Measurements from ENCODE around the gene UNKL.
"Not testable (repeated sequence)": the region's sequence is repeated elsewhere in the genome, so short reads cannot be mapped to it uniquely, and the experiment has no call there.

The UNKL gene

GRCh38 chr16:1446296-1447080 is 32.0 kb upstream of the UNKL start:
- DNase-seq: no peak

GRCh38 chr16:1445518-1446203 is 31.2 kb upstream of the UNKL start:
- no peak for DNase-seq

DNA sequence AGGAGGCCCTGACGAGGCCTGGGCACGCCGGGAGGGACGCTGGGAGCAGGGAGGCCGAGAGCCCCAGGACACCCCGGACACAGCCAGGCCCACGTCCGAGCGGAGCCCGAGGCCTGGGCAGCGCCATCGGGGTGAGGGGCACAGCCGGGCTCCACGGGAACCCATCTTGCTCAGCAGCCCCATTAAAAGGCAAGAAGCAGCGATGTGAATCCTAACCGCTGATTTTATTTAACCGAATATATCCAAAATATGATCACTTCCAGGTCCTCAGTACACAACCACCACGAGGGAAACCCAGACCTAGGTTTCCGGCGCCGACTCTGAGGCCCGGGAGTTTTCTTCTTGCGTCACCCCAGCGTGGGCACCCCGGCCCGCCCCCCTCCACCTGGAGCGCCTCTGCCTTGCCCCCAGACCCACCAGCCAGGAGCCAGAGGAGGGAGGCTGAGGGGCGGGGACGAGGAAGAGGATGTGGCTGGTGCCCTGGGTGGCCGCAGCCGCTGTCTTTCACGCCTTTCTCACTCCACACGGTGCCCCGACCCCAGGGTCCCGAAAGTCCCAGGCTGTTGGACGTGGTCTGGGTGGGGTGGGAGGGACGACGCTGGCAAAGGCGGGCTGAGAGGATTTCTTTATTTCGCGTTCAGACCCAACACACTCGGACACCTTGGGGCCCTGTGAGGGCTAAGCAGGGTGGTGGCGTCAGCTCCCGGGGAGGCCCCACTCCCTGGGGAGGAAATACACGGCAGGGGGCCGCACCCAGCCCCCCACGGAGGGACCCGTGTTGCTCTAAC is 30.4 kb upstream of the UNKL start:
- no peak for DNase-seq

- no peak for DNase-seq
These were observed 29.7 kb upstream of the UNKL start, which contains the start of gene CCDC154 for GRCh38 chr16:1443980-1444729. Gene CCDC154 (minus strand): TSS chr16:1444556. CDS start chr16:1444322, 234 bp downstream.

DNA sequence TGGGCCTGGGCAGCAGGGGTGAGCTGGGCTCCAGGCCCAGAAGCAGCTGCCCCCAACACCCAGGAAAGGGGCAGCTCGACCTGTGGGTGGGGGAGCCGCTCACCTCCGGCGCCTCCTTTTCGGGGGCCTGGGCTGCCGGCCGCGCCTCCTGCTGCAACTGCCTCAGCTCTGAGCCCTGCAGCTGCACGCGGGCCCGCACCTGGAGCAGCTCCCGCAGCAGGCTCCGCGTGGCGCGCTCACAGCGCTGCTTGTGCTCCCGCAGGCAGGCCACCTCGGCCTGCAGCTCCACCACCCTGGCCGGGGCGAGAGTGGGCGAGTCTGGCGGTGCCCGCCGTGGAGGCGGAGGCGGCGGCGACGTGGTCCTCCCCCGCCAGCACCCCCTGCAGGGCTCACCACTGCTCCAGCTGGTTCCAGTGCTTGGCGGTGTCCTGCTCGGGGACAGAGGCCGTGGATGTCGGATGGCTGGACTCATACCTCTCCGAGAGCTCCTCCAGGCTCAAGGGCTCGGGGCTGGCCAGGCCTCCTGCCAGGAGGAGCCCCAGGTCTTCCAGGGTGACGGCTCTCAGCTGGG is 29.0 kb upstream of the UNKL start:
- no peak for DNase-seq

- DNase-seq: no peak
These were observed 28.2 kb upstream of the UNKL start for GRCh38 chr16:1442697-1443096.

- no peak for DNase-seq
These were observed 26.9 kb upstream of the UNKL start for GRCh38 chr16:1441391-1441829.

DNA sequence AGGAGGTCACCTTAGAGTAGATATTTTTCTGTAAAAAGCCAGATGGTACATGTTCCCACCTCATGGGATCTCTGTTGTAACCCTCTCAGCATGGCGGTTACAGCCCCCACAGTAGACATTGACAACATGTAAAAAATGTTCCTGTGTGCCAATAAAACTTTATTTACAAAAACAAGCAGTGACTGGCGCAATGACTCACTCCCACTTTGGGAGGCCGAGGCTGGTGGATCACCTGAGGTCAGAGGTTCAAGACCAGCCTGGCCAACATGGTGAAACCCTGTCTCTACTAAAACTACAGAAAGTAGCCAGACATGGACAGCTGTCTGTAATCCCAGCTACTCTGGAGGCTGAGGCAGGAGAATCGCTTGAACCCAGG is 25.2 kb upstream of the UNKL start:
- not testable (repeated sequence) for DNase-seq

DNA sequence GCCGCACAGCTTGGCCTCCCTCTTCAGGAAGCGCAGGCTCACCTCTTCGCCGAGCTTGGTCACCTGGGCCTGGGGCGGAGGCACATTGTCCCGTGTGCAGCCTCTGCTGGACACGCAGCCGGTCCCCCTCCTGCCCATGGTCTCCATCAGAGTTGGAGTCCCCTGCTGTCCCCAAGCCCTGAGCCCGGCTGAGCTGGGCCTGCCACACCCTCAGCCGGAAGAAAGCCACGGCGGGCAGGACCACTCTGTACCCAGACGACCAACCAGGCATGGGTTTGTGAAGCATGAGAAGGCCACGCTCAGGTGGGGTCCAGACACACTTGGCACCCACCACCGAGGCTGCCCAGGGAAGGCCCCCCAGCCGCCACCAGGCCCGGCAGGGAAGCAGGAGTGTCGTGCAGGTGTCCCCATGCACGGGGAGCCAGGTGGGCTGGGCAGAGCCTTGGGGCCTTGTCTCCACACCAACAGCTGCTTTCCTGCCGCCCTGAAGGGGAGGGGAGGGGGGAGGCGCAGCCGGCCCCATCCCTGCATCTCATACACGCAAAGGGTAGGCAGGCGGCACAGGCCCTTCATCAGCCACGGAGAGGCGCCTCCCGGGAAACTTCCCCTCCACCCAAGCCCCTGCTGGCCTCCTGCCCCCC is 24.7 kb upstream of the UNKL start:
- DNase-seq: no peak

DNA sequence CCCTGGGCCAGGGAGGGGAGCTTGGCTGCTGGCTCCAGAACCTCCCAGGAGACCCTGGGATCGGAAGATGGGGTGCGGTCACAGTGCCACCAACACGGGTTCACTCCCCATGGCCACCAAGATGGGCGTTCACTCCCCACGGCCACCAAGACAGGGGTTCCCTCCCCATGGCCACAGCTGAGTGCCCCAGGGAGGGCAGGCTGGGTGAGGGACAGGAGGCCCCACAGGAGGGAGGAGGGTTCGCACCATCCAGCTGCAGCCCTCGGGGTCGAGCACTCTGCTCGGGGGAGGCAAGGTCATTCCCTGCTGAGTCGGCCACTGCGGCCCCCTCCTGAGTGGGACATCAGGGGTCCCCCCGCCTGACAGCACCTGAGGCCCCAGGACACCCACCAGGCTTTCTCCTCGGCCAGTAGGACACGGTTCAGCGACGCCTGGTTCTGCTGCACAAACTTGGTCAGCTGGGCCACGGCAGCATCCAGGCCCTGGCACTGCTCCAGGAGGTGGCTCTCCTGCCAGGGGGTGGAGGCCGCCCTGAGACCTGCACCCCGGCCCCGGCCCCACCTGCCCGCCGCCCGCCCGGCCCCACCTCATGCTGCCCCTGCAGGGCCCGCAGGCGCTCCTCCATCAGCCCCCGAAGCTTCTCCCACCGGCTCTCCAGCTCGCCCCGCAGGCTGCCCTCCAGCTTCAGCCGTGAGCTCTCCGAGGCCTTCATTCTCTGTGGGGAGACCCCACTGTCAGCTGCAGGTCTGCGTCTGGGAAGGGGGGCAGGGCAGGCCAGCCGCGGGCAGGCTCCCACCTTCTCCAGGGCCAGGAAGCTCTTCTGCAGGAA is 23.9 kb upstream of the UNKL start:
- DNase-seq: no peak

- DNase-seq: no peak
These were observed 23.1 kb upstream of the UNKL start for GRCh38 chr16:1437606-1438005.

- no peak for DNase-seq
These were observed 22.3 kb upstream of the UNKL start for GRCh38 chr16:1436731-1437355.

DNA sequence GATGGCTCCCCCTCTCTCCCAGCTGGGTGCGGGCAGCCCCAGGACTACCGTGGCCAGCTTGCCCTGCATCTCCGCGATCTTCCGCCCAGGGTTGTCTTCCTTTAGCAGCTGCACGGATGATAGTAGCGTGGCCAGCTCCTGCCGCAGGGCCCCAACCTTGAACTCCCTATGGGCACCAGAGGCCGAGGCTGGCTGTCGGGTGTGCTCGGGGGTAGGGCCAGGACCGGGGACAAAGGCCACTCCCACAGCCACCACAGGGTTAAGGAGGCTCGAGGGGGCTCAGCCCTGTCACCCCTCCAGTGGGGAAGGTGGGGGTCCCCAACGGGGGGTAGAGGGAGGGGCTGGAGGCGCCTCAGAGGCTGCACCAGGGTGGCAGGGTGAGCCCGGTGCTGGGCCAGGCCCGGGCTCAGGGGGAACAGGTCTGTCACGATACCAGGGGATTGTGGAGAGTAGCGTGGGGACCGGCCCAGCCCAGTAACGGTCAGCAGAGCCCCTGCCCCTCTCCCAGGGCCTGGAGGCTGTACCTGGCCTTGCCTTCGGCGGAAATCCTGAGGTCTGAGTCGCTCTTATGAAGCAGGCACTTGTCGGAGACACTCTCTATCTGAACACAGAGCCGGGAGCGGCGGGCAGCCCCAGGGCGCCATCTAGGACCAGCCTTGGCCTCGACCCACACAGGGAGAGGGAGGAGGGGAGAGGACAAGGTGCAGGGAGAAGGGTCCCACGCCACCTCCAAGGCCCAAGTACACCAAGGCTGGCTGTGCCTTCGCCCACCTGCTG is 21.6 kb upstream of the UNKL start:
- DNase-seq: no peak

DNA sequence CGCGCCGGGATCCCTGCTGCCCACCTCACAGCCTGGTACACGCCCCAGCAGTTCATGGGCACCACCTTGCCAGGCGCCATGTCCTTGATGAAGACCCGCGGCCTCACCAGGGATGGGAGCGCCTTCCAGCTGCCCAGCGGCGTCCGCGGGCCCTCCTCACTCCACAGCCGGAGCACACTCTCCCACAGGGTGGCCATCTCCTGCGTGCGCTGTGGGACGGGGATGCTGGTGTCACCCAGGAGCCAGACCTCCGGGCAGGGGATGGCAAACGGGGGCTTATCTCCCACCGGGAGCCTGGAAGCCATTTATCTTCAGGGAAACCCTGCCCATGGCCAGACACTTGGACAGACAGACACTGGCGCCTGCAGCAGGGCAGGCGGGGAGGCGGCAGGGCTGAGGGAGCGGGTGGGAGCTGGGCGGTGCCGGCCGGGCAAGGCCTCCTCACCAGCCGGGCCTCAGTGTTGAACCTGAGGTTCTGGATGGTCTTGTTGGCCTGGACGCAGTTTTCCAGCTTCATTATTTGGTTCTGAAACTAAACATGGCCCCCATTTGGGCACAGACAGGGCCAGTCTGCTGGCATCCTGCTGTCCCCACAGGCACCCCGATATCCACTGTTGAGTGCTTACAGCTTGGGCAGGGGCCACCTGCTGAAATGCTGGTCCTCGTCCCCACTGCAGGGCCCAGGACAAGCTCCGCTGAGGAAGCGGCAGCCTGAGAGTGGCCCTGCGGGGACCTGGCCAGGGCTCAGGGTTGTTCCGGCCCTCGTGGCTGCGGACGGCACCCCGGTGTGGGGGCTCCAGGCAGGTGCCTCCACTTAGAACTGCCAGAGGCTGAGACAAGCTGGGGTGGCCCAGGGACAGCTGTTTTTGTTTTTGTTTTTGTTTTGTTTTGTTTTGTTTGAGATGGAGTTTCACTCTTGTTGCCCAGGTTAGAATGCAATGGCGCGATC is 20.4 kb upstream of the UNKL start:
- DNase-seq: no peak

DNA sequence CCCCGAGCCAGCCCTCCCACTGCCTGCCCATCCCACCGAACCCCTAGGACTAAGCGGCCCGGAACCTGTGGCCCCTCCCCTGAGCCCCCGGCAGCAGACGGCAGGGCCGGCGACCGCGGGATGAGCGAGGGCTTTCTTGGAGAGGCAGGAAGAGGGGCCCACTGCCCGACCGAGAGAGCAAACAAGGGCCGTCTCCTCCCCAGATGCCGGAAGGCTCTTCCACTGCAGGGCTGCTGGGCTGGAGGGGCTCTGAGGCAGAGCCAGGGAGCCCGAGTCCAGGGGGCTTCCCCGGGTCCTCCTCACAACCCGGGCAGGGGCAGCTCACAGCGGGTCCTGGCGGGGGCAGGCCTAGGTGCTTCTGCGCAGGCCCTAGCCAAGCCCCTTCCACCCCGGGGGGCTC is 19.3 kb upstream of the UNKL start:
- no peak for DNase-seq

- DNase-seq: no peak
These were observed 18.7 kb upstream of the UNKL start for GRCh38 chr16:1433263-1433560.

- DNase-seq: no peak
These were observed 18.1 kb upstream of the UNKL start for GRCh38 chr16:1432388-1433262.

All from T-helper 9 cell (primary cell).